ENCODE data around the gene EIF2S1.

- TF ChIP-seq, protein P1, sequence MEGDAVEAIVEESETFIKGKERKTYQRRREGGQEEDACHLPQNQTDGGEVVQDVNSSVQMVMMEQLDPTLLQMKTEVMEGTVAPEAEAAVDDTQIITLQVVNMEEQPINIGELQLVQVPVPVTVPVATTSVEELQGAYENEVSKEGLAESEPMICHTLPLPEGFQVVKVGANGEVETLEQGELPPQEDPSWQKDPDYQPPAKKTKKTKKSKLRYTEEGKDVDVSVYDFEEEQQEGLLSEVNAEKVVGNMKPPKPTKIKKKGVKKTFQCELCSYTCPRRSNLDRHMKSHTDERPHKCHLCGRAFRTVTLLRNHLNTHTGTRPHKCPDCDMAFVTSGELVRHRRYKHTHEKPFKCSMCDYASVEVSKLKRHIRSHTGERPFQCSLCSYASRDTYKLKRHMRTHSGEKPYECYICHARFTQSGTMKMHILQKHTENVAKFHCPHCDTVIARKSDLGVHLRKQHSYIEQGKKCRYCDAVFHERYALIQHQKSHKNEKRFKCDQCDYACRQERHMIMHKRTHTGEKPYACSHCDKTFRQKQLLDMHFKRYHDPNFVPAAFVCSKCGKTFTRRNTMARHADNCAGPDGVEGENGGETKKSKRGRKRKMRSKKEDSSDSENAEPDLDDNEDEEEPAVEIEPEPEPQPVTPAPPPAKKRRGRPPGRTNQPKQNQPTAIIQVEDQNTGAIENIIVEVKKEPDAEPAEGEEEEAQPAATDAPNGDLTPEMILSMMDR (IDR thresholded peaks at IDR 0.05) = no peak
- TF ChIP-seq POLR2A (IDR thresholded peaks at IDR 0.05) = no peak
Measured at GRCh38 chr14:67421356-67422224, 61.5 kb downstream of the EIF2S1 start.

Measured in heart left ventricle (tissue), 13 donors.